Measurements from ENCODE around the gene PUSL1. TPM values are rescaled to one million over a fixed set of nuclear protein-coding genes. Genes with fewer than 3 reads are reported as not detected.

The PUSL1 gene
- total and polyA plus RNA-seq, 2 of the 13 experiments (the other 11 are each of a cell fraction or from before 2014, with no cell fraction given): 8.3 to 22.2 TPM

GRCh38 chr1:1324524-1325287, 16.3 kb downstream of the PUSL1 start, which contains the start of the genes CPTP and INTS11 (continued):
- TF ChIP-seq PATZ1 (CRISPR knock-in tag; IDR thresholded peaks at IDR 0.05): peak; percentile 88
- no peak for TF ChIP-seq GATAD2A (CRISPR knock-in tag; IDR thresholded peaks at IDR 0.05)
- TF ChIP-seq ZNF235 (CRISPR knock-in tag; IDR thresholded peaks at IDR 0.05; ENCODE audit: borderline replicate concordance): 0 out of 2 replicates have a peak, but pooled peaks have one; percentile 62
- peak; percentile 68; the same call in 1 of the 2 replicates for TF ChIP-seq ZNF296 (CRISPR knock-in tag; conservative IDR thresholded peaks at IDR 0.05)
- TF ChIP-seq MTF2 (CRISPR knock-in tag; IDR thresholded peaks at IDR 0.05; ENCODE audit: borderline replicate concordance): no peak
- TF ChIP-seq ZNF280B (CRISPR knock-in tag; IDR thresholded peaks at IDR 0.05; ENCODE audit: borderline replicate concordance): 0 out of 2 replicates have a peak, but pooled peaks have one; percentile 24
- TF ChIP-seq PHF8 (CRISPR knock-in tag; IDR thresholded peaks at IDR 0.05): peak; percentile 79
- TF ChIP-seq GABPB1 (CRISPR knock-in tag; IDR thresholded peaks at IDR 0.05): peak; percentile 94
- TF ChIP-seq SAFB2 (CRISPR knock-in tag; IDR thresholded peaks at IDR 0.05; ENCODE audit: borderline replicate concordance, low read depth): 0 out of 2 replicates have a peak, but pooled peaks have one; percentile 41
- no peak for TF ChIP-seq ELF3 (CRISPR knock-in tag; IDR thresholded peaks at IDR 0.05)
- peak; percentile 59; the same call in 1 of the 2 replicates for TF ChIP-seq ZSCAN20 (CRISPR knock-in tag; IDR thresholded peaks at IDR 0.05; ENCODE audit: borderline replicate concordance)
- TF ChIP-seq NFYC (CRISPR knock-in tag; IDR thresholded peaks at IDR 0.05): peak; percentile 78
- peak; percentile 68; the same call in 1 of the 2 replicates for TF ChIP-seq ZNF430 (CRISPR knock-in tag; IDR thresholded peaks at IDR 0.05)
- no peak for TF ChIP-seq TFE3 (CRISPR knock-in tag; IDR thresholded peaks at IDR 0.05)
- peak; percentile 48; the same call in 1 of the 2 replicates for TF ChIP-seq MTERF4 (CRISPR knock-in tag; IDR thresholded peaks at IDR 0.05)
- peak; percentile 33; the same call in 1 of the 2 replicates for TF ChIP-seq ZNF800 (CRISPR knock-in tag; IDR thresholded peaks at IDR 0.05)
- TF ChIP-seq GLI4 (CRISPR knock-in tag; IDR thresholded peaks at IDR 0.05; ENCODE audit: borderline replicate concordance): peak; percentile 20; the same call in 1 of the 2 replicates
- 0 out of 2 replicates have a peak, but pooled peaks have one; percentile 72 for TF ChIP-seq EED (CRISPR knock-in tag; IDR thresholded peaks at IDR 0.05)
- peak; percentile 33; the same call in 1 of the 2 replicates for TF ChIP-seq MYC (CRISPR knock-in tag; IDR thresholded peaks at IDR 0.05; ENCODE audit: borderline replicate concordance)

Data from HepG2 (cell line).